ENCODE results near the gene DTX3L.
A peak's percentile ranks its signal among the peaks of the same experiment; 100 is the strongest.
"Not testable (repeated sequence)": the region's sequence is repeated elsewhere in the genome, so short reads cannot be mapped to it uniquely, and the experiment has no call there.

DTX3L gene

GRCh38 chr3:122562923-122563716 lies 1.0 kb upstream of the DTX3L start:
- DNase-seq = no peak

DNA sequence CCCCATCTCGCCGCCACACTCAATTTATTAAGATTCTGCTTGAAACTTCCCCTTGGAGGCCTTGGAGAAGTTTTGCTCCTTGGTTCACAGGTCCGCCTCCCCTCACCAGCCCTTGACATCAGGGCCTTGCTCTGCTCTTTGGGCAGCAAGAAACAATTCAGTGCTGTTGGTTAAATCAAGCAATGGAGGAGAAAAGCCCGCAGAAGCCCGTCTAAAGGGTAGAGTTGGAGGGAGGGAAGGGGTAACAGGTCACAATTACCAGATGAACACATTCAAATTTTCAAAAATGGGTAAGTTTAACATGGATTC lies 467 bp upstream of the DTX3L start:
- DNase-seq = peak; percentile 24

GRCh38 chr3:122568131-122568530 lies 4.0 kb downstream of the DTX3L start:
- not testable (repeated sequence) for DNase-seq

DNA sequence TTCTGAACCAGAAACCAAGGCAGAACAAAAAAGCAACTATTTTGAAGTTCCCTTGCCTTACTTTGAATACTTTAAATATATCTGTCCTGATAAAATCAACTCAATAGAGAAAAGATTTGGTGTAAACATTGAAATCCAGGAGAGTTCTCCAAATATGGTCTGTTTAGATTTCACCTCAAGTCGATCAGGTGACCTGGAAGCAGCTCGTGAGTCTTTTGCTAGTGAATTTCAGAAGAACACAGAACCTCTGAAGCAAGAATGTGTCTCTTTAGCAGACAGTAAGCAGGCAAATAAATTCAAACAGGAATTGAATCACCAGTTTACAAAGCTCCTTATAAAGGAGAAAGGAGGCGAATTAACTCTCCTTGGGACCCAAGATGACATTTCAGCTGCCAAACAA lies 4.6 kb downstream of the DTX3L start:
- DNase-seq = no peak

DNA sequence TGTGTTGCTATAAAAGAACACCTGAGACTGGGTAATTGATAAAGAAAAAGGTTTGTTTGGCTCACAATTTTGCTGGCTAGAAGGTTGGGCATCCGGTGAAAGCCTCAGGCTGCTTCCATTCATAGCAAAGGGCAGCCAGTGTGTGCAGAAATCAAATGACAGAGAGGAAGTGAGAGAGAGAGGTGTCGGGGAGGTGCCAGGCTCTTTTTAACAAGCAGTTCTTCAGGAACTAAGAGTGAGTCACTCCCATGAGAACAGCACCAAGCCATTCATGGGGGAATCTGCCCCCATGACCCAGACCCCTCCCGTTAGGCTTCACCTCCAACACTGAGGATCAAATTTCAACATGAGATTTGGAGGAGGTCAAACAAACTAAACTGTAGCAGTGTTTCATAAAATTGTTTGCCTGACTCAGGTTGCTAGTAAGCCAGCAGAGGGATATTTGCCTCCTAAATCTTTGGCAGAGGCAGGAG lies 8.8 kb downstream of the DTX3L start:
- peak; percentile 60 for DNase-seq

- no peak for DNase-seq
Observed at GRCh38 chr3:122576174-122576940, 12.2 kb downstream of the DTX3L start.

DNA sequence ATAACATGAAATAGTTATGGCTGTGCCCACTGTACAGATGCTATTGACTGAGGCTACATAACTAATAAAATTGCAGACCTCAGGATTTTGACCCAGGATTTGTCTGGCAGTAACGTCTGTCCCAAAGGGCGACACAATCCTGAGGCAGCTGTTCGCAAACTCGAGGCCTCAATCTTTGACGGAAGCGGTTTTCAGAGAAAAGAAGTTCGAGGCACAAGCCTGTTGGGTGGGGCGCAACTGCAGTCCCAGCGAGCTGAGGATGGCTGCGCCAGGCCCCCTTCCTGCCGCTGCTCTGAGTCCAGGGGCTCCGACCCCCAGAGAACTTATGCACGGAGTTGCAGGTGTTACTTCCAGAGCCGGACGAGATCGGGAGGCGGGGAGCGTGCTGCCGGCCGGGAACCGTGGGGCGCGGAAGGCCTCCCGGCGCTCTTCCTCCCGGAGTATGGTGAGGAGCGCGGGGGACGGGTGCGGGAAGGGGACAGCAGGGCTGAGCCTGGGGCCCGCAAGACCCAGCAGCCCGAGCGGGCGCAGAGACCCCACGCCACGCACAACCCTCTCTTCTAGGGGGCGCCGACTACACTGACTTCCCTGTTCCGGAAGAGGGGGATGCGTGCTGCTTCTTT lies 13.4 kb downstream of the DTX3L start, which contains the start of gene PARP15:
PARP15 (plus strand) TSS at position 242 of the 623 bp plus-strand sequence; CDS start at position 260, 18 bp downstream.
- DNase-seq = peak; percentile 63

DNA sequence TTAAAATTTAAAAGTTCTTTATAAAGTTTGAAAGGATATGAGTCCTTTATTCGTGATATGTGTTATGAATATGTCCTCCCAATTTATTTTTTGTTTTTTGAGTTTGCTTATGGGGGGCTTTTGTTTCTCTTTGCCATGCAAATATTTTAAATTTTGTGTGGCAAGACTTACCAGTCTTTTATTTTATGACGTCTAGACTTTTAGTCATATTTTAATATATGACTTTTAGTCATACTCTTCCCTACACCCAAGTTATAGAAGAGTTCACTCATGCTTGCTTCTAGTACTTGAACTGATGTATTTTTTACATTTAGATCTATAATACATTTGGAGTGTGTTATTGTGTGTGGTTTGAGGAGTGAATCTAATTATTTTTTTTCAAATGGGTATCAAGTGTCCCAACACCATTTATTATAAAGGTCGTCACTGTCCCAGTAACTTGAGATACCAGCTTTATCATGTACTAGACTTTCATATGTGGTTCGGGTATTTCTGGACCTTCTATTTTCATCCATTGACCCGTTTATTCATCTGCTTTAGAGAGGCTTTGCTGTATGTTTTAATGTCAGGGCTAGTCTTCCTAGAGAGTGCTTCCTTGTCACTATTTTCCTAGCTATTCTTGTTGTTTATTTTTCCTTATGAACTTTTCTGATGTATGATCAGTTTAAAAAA lies 14.1 kb downstream of the DTX3L start:
- DNase-seq = no peak

- DNase-seq = no peak
Observed at GRCh38 chr3:122580470-122580869, 16.3 kb downstream of the DTX3L start.

DNA sequence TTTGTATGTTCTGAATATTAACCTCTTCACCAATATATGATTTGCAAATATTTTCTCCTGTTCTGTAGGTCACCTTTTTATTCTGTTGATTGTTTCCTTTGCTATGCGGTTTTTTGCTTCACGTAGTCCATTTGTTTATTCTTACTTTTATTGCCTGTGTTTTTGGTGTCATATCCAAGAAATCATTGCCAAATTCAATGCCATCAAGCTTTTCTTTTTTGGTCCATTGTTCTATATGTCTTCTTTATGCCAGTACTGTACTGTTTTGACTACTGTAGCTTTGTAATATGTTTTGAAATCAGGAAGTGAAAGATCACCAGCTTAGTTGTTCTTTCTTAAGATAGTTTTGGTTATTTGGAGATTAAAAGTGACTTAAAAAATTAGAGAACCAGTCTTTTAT lies 17.5 kb downstream of the DTX3L start:
- no peak for DNase-seq

- DNase-seq = no peak
Observed at GRCh38 chr3:122582390-122582789, 18.3 kb downstream of the DTX3L start.

DNA sequence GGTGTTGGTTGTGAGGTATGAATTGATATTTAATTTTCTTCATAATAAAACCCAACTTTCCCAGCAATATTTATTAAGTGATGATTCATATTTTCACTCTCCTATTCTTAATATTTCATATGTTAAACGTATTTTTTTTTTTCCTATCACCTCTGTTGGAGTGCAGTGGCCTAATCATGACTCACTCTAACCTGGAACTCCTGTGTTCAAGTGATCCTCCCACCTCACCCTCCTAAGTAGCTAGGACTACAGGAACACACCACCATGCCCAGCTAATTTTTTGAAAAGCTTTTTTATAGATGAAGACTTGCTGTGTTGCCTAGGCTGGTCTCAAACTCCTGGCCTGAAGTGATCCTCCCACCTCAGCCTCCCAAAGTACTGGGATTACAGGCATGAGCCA lies 22.0 kb downstream of the DTX3L start:
- no peak for DNase-seq

- DNase-seq = no peak
Observed at GRCh38 chr3:122586773-122587485, 22.8 kb downstream of the DTX3L start.

GRCh38 chr3:122587572-122587971 lies 23.4 kb downstream of the DTX3L start:
- DNase-seq = no peak

DNA sequence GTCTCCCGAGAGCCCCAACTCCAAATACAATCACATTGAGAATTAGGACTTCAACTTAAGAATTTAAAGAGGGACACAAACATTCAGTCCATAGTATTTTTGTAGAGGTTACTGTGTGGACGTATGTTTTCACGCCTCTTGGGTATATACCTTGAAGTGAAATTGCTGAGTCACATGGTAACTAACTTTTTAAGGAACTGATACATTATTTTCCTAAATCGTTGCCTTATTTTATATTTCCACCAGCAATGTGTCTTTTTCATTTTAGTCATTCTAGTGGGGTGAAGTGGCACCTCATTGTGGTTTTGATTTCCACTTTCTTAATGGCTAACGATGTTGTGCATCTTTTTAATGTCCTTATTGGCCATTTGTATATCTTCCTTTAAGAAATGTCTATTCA lies 25.2 kb downstream of the DTX3L start:
- DNase-seq = no peak

DNA sequence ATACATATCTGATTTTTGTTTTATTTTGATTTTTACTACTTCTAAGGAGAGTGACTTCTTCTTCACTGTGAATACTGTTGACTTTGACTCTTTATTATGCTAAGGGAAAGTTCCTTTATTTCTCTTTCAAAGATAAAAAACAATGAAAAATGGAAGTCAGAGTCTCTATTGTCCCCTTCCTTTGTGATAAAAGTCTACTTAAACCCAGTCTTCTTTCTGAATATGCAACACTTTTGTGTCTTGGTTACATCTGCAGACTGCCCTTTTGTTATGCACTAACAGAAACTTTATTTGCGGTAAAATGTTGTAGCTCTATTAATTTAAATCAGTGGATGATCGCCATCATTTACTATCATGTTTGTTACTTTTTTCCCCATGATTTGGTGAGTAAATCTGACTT lies 26.5 kb downstream of the DTX3L start:
- DNase-seq = no peak

GRCh38 chr3:122594025-122594424 lies 29.9 kb downstream of the DTX3L start:
- DNase-seq = no peak

GRCh38 chr3:122598151-122598550 lies 34.0 kb downstream of the DTX3L start:
- no peak for DNase-seq

DNA sequence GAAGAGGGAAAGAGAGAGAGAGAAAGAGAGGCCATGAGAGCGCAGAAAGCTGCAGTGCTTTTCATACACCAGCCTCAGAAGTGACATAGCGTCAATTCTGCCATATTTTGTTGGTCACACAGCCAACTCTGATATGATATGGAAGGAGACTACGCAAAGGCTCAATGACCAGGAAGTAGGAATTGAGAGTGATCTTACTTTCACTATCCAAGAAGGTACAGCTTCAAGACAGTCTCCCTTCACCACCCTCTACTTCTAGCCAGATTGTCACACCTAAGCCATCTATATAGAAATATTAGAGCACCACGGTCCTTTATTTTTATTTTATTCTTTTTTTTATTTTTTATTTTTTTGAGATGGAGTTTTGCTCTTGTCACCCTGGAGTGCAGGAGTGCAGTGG lies 34.4 kb downstream of the DTX3L start:
- no peak for DNase-seq

GRCh38 chr3:122602011-122602710 lies 38.0 kb downstream of the DTX3L start:
- DNase-seq = no peak

- DNase-seq = no peak
Observed at GRCh38 chr3:122603056-122603455, 38.9 kb downstream of the DTX3L start.

- no peak for DNase-seq
Observed at GRCh38 chr3:122606330-122606729, 42.2 kb downstream of the DTX3L start.

Measured in CD4-positive, alpha-beta T cell treated with Interleukin-6 for 4 hours (primary cell).